Measurements from ENCODE around the gene MYBL2. TPM values are rescaled to one million over a fixed set of nuclear protein-coding genes. Genes with fewer than 3 reads are reported as not detected.

The MYBL2 gene
- polyA plus RNA-seq, 1 of the 3 experiments (the other 2 are of a cell fraction): 9.7 TPM

DNA sequence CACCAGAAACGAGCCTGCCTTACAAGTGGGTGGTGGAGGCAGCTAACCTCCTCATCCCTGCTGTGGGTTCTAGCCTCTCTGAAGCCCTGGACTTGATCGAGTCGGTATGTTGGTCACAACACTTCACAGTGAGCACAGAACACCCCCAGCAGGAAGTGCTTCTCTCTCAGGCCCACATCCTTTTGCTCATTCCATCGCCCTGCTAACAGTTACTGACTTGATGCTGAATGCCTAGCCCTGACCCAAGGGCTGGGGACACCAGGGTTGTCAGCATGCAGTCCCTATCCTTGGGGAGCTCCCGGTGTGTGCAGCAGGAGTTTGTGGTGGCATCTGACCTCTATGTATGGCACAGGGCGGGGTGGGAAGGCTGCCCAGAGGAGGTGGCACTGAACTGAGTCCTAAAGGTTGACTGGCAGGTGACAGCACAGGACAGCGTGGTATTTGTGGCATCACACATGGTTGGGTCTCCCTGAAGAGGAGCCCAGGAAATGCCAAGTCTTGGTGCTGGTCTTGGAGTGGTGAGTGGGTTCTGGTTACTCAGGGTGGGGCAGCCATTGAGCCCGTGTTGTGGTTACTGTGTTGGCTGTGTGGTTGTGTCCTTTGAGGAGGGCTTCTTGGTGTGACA, 33.1 kb downstream of the MYBL2 start:
- Histone ChIP-seq H3K36me3 (replicated peaks in 1 of 2; ENCODE audit: control insufficient read depth in 1 of 2, insufficient read depth in 2 of 2, low read length in 1 of 2) (peaks cover 0 to 5% of the 10 kb centered on the region in 2 experiments), H3K79me2 (ENCODE audit: insufficient read depth) (no peaks in the 10 kb centered on the region), H3K27me3 (ENCODE audit: insufficient read depth) (no peaks in the 10 kb centered on the region), H2AFZ (ENCODE audit: low read depth) (no peak overlapping the region), H3K27ac (ENCODE audit: low read depth in 2 of 2, low read length in 1 of 2) (no peak overlapping the region), H3K9ac (no peak overlapping the region), H3K4me2 (no peak overlapping the region), H3F3A (replicated peaks; ENCODE audit: insufficient read depth) (no peaks in the 10 kb centered on the region), H3K9me3 (no peaks in the 10 kb centered on the region), H3K9me2 (no peaks in the 10 kb centered on the region), H3K4me3 (ENCODE audit: low read depth in 2 of 2, low read length in 1 of 2) (no peak overlapping the region), H4K20me1 (ENCODE audit: insufficient read depth) (no peaks in the 10 kb centered on the region), H3K4me1 (ENCODE audit: control insufficient read depth in 1 of 2, insufficient read depth in 2 of 2, low read depth in 1 of 2, low read length in 1 of 2) (no peaks in the 10 kb centered on the region)
- POLR2A ChIA-PET: no interaction called here
- TF ChIP-seq TCF12 (IDR thresholded peaks at IDR 0.05): no peak
- TF ChIP-seq RXRA (IDR thresholded peaks at IDR 0.05; ENCODE audit: borderline replicate concordance, low read depth): no peak
- TF ChIP-seq, protein P1, sequence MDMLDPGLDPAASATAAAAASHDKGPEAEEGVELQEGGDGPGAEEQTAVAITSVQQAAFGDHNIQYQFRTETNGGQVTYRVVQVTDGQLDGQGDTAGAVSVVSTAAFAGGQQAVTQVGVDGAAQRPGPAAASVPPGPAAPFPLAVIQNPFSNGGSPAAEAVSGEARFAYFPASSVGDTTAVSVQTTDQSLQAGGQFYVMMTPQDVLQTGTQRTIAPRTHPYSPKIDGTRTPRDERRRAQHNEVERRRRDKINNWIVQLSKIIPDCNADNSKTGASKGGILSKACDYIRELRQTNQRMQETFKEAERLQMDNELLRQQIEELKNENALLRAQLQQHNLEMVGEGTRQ (IDR thresholded peaks at IDR 0.05; ENCODE audit: borderline replicate concordance, low read depth, low read length): no peak
- TF ChIP-seq, protein P2, sequence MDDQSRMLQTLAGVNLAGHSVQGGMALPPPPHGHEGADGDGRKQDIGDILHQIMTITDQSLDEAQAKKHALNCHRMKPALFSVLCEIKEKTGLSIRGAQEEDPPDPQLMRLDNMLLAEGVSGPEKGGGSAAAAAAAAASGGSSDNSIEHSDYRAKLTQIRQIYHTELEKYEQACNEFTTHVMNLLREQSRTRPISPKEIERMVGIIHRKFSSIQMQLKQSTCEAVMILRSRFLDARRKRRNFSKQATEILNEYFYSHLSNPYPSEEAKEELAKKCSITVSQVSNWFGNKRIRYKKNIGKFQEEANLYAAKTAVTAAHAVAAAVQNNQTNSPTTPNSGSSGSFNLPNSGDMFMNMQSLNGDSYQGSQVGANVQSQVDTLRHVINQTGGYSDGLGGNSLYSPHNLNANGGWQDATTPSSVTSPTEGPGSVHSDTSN (IDR thresholded peaks at IDR 0.05): no peak
- TF ChIP-seq EZH2phosphoT487 (IDR thresholded peaks at IDR 0.05; ENCODE audit: borderline replicate concordance, low read depth): no peak
- no peak for TF ChIP-seq GATA2 (CRISPR knock-in tag; IDR thresholded peaks at IDR 0.05)
- TF ChIP-seq TAF1 (IDR thresholded peaks at IDR 0.05; ENCODE audit: borderline replicate concordance, low read depth, low read length): no peak
- no peak for TF ChIP-seq RFX5 (IDR thresholded peaks at IDR 0.05; ENCODE audit: low read length)
- TF ChIP-seq, protein P3, sequence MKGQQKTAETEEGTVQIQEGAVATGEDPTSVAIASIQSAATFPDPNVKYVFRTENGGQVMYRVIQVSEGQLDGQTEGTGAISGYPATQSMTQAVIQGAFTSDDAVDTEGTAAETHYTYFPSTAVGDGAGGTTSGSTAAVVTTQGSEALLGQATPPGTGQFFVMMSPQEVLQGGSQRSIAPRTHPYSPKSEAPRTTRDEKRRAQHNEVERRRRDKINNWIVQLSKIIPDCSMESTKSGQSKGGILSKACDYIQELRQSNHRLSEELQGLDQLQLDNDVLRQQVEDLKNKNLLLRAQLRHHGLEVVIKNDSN (IDR thresholded peaks at IDR 0.05; ENCODE audit: borderline replicate concordance, low read depth): no peak
- no peak for TF ChIP-seq SMC3 (IDR thresholded peaks at IDR 0.05; ENCODE audit: low read depth, low read length)
- 86% methylated on average over 6 of the region's 8 CpGs for WGBS (ENCODE audit: low lambda C conversion rate)
- no peak for DNase-seq
- CTCF ChIA-PET: interaction anchor here (1.5 to 3.1 kb wide), 2 partner anchors 8 to 162 kb away, joined by 6 to 17 read pairs; no protein-coding TSS in a partner anchor

DNA sequence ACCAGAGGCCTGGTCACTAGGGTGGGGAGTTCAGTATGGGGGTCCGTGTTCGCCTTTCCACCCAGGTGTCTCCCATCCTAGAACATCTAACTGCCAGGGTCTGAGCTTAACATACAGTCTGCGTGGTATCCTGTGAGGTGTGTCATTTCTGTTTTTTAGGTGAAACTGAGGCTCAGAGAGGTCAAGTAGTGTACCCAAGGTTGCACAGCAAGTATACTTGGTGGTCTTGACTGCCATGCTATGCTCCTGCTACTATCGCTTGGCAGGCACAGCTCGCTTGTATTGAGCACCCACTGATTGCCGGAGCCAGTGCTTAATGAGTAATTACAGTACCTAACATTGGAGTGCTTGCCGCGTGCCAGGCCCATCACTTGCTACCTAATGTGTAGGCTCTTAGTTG, 33.7 kb downstream of the MYBL2 start:
- ChIA-PET POLR2A (no interaction called here), CTCF (interaction anchor here (1.5 to 3.1 kb wide), 2 partner anchors 8 to 163 kb away, joined by 6 to 17 read pairs; no protein-coding TSS in a partner anchor)
- Histone ChIP-seq H3F3A (replicated peaks; ENCODE audit: insufficient read depth) (no peaks in the 10 kb centered on the region), H3K36me3 (replicated peaks in 1 of 2; ENCODE audit: control insufficient read depth in 1 of 2, insufficient read depth in 2 of 2, low read length in 1 of 2) (peaks cover 0 to 5% of the 10 kb centered on the region in 2 experiments), H3K4me3 (ENCODE audit: low read depth in 2 of 2, low read length in 1 of 2) (no peak overlapping the region), H4K20me1 (ENCODE audit: insufficient read depth) (no peaks in the 10 kb centered on the region), H3K9ac (no peak overlapping the region), H3K27ac (ENCODE audit: low read depth in 2 of 2, low read length in 1 of 2) (no peak overlapping the region), H3K79me2 (ENCODE audit: insufficient read depth) (no peaks in the 10 kb centered on the region), H3K27me3 (ENCODE audit: insufficient read depth) (no peaks in the 10 kb centered on the region), H3K4me1 (ENCODE audit: control insufficient read depth in 1 of 2, insufficient read depth in 2 of 2, low read depth in 1 of 2, low read length in 1 of 2) (no peaks in the 10 kb centered on the region), H3K9me3 (no peaks in the 10 kb centered on the region), H3K4me2 (no peak overlapping the region), H2AFZ (ENCODE audit: low read depth) (no peak overlapping the region), H3K9me2 (no peaks in the 10 kb centered on the region)
- no peak for DNase-seq
- WGBS (ENCODE audit: low lambda C conversion rate): 94% methylated on average over 6 of the region's 8 CpGs
- TF ChIP-seq SMC3 (IDR thresholded peaks at IDR 0.05; ENCODE audit: low read depth, low read length) (no peak), RXRA (IDR thresholded peaks at IDR 0.05; ENCODE audit: borderline replicate concordance, low read depth) (no peak), YY1 (IDR thresholded peaks at IDR 0.05; ENCODE audit: low read depth) (no peak), ELF1 (IDR thresholded peaks at IDR 0.05) (no peak), EZH2phosphoT487 (IDR thresholded peaks at IDR 0.05; ENCODE audit: borderline replicate concordance, low read depth) (no peak), TEAD4 (IDR thresholded peaks at IDR 0.05; ENCODE audit: borderline replicate concordance, insufficient read depth) (no peak), CHD2 (IDR thresholded peaks at IDR 0.05; ENCODE audit: low read length, partially characterized antibody) (no peak)
- TF ChIP-seq, protein P4, sequence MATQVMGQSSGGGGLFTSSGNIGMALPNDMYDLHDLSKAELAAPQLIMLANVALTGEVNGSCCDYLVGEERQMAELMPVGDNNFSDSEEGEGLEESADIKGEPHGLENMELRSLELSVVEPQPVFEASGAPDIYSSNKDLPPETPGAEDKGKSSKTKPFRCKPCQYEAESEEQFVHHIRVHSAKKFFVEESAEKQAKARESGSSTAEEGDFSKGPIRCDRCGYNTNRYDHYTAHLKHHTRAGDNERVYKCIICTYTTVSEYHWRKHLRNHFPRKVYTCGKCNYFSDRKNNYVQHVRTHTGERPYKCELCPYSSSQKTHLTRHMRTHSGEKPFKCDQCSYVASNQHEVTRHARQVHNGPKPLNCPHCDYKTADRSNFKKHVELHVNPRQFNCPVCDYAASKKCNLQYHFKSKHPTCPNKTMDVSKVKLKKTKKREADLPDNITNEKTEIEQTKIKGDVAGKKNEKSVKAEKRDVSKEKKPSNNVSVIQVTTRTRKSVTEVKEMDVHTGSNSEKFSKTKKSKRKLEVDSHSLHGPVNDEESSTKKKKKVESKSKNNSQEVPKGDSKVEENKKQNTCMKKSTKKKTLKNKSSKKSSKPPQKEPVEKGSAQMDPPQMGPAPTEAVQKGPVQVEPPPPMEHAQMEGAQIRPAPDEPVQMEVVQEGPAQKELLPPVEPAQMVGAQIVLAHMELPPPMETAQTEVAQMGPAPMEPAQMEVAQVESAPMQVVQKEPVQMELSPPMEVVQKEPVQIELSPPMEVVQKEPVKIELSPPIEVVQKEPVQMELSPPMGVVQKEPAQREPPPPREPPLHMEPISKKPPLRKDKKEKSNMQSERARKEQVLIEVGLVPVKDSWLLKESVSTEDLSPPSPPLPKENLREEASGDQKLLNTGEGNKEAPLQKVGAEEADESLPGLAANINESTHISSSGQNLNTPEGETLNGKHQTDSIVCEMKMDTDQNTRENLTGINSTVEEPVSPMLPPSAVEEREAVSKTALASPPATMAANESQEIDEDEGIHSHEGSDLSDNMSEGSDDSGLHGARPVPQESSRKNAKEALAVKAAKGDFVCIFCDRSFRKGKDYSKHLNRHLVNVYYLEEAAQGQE (IDR thresholded peaks at IDR 0.05; ENCODE audit: low read depth, low read length): no peak
- TF ChIP-seq, protein P5, sequence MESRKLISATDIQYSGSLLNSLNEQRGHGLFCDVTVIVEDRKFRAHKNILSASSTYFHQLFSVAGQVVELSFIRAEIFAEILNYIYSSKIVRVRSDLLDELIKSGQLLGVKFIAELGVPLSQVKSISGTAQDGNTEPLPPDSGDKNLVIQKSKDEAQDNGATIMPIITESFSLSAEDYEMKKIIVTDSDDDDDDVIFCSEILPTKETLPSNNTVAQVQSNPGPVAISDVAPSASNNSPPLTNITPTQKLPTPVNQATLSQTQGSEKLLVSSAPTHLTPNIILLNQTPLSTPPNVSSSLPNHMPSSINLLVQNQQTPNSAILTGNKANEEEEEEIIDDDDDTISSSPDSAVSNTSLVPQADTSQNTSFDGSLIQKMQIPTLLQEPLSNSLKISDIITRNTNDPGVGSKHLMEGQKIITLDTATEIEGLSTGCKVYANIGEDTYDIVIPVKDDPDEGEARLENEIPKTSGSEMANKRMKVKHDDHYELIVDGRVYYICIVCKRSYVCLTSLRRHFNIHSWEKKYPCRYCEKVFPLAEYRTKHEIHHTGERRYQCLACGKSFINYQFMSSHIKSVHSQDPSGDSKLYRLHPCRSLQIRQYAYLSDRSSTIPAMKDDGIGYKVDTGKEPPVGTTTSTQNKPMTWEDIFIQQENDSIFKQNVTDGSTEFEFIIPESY (IDR thresholded peaks at IDR 0.05; ENCODE audit: borderline replicate concordance, low read depth): no peak
- TF ChIP-seq, protein P3 (IDR thresholded peaks at IDR 0.05; ENCODE audit: borderline replicate concordance, low read depth): no peak

All from SK-N-SH (cell line).